Small intestine (tissue), 7 donors: ENCODE results near the gene PRKCB. TPM values are rescaled to one million over a fixed set of nuclear protein-coding genes. Genes with fewer than 3 reads are reported as not detected.

Experiments used
- DNase-seq, 2 donors: peaks; one replicate each; pipeline versions ENCODE4 v3.0.0 to v3.0.0-alpha.2; 2013
- FAIRE-seq: peaks from 2 replicates; lab custom pipeline; 2012; peaks lifted over from hg19 to GRCh38; lab: Jason Lieb, UNC
- H3K27ac ChIP-seq, 3 donors: one replicate each; pipeline ENCODE4 v1.5.1; 2013; ENCODE audit warnings: low read length in 2 of 3, mild to moderate bottlenecking in 2 of 3, control low read depth in 1 of 3, inconsistent platforms in 1 of 3, low read depth in 1 of 3, moderate library complexity in 1 of 3
- H3K27me3 ChIP-seq, 3 donors: one replicate each; pipeline ENCODE4 v1.6.1; 2013; ENCODE audit warnings: low read length in 3 of 3, inconsistent platforms in 1 of 3; ENCODE audit not compliant: control insufficient read depth in 3 of 3, insufficient read depth in 3 of 3
- H3K36me3 ChIP-seq, 3 donors: one replicate each; pipeline ENCODE4 v1.6.1; 2013; ENCODE audit warnings: low read length in 3 of 3, inconsistent platforms in 1 of 3, low read depth in 1 of 3, mild to moderate bottlenecking in 1 of 3, moderate library complexity in 1 of 3; ENCODE audit not compliant: control insufficient read depth in 3 of 3, insufficient read depth in 2 of 3
- H3K4me1 ChIP-seq, 3 donors: one replicate each; pipeline ENCODE4 v1.6.1; 2013; ENCODE audit warnings: low read length in 2 of 3, inconsistent platforms in 1 of 3, low read depth in 1 of 3, mild to moderate bottlenecking in 1 of 3, moderate library complexity in 1 of 3; ENCODE audit not compliant: control insufficient read depth in 3 of 3, insufficient read depth in 2 of 3
- H3K4me3 ChIP-seq, 3 donors: one replicate each; pipeline ENCODE4 v1.5.1; 2013; ENCODE audit warnings: low read length in 3 of 3, control low read depth in 1 of 3, inconsistent platforms in 1 of 3, low read depth in 1 of 3, mild to moderate bottlenecking in 1 of 3, moderate library complexity in 1 of 3
- H3K9me3 ChIP-seq, 2 donors: one replicate each; pipeline ENCODE4 v1.6.1; 2013; ENCODE audit warnings: low read depth in 1 of 2, low read length in 1 of 2; ENCODE audit not compliant: control insufficient read depth in 2 of 2, insufficient read depth in 1 of 2
- WGBS, 3 donors: extraction: QIAGEN DNeasy Blood & Tissue Kit; methylation state at CpG; one replicate each; pipeline ENCODE4 v1.1.7; 2013; 5-methylcytosine and 5-hydroxymethylcytosine counted together
- polyA plus RNA-seq, 4 donors: library from polyadenylated mRNA; stranded (reverse) in 3 of 4; unstranded in 1 of 4; fragments of 200-250 nt in 3 of 4; fragments of 120-200 nt in 1 of 4; gene quantifications; one replicate each; pipeline versions ENCODE4 v1.2.1 to v1.2.3, GENCODE V29; 2013
- donor health status: healthy with polysubstance abuse.
- donor health status: control.
- donor health status: control.
- donor health status: Bipolar disorder and iron deficiency.
- donor health status: healthy.

Gene PRKCB
- polyA plus RNA-seq, 4 donors, result 2.3 to 5.1 (median 2.8) TPM

- 77 to 87% (median 81%) methylated on average over 3 of the region's 3 CpGs for WGBS, 3 donors
- no peaks in the 10 kb centered on the region for H3K27me3 ChIP-seq
- H3K27ac ChIP-seq, result no peak overlapping the region
- DNase-seq (no peak), FAIRE-seq (no peak)
- no peak overlapping the region for H3K4me3 ChIP-seq
- no peaks in the 10 kb centered on the region for H3K4me1 ChIP-seq
- no peaks in the 10 kb centered on the region for H3K36me3 ChIP-seq
- H3K9me3 ChIP-seq, result no peaks in the 10 kb centered on the region
Measured at GRCh38 chr16:24062270-24062817, 226.6 kb downstream of the PRKCB start.

GRCh38 chr16:24069036-24069590 is 233.3 kb downstream of the PRKCB start:
- Histone ChIP-seq H3K27me3 (no peaks in the 10 kb centered on the region), H3K4me1 (no peaks in the 10 kb centered on the region), H3K27ac (no peak overlapping the region), H3K4me3 (no peak overlapping the region), H3K9me3 (no peaks in the 10 kb centered on the region), H3K36me3 (no peaks in the 10 kb centered on the region)
- no peak for DNase-seq
- 82 to 89% (median 85%) methylated on average over 6 of the region's 6 CpGs for WGBS, 3 donors
- FAIRE-seq, result no peak

GRCh38 chr16:24070851-24071250 is 235.1 kb downstream of the PRKCB start:
- peak; percentile 23 to 53 for DNase-seq
- no peak for FAIRE-seq
- Histone ChIP-seq H3K4me1 (no peaks in the 10 kb centered on the region), H3K9me3 (no peaks in the 10 kb centered on the region), H3K4me3 (no peak overlapping the region), H3K36me3 (no peaks in the 10 kb centered on the region), H3K27ac (no peak overlapping the region), H3K27me3 (no peaks in the 10 kb centered on the region)
- WGBS, 3 donors, result 22 to 50% (median 31%) methylated on average over 1 of the region's 1 CpG

GRCh38 chr16:24071666-24072360 is 236.0 kb downstream of the PRKCB start:
- FAIRE-seq (no peak), DNase-seq (no peak)
- Histone ChIP-seq H3K27ac (no peak overlapping the region), H3K27me3 (no peaks in the 10 kb centered on the region), H3K4me1 (no peaks in the 10 kb centered on the region), H3K4me3 (no peak overlapping the region), H3K36me3 (no peaks in the 10 kb centered on the region), H3K9me3 (no peaks in the 10 kb centered on the region)
- WGBS, 3 donors, result 80 to 93% (median 85%) methylated on average over 8 of the region's 8 CpGs

GRCh38 chr16:24073321-24073720 is 237.5 kb downstream of the PRKCB start:
- FAIRE-seq, result no peak
- H3K4me1 ChIP-seq, result no peaks in the 10 kb centered on the region
- no peak overlapping the region for H3K4me3 ChIP-seq
- no peaks in the 10 kb centered on the region for H3K36me3 ChIP-seq
- 84 to 91% (median 91%) methylated on average over 8 of the region's 8 CpGs for WGBS, 3 donors
- no peak overlapping the region for H3K27ac ChIP-seq
- no peaks in the 10 kb centered on the region for H3K9me3 ChIP-seq
- no peak for DNase-seq
- no peaks in the 10 kb centered on the region for H3K27me3 ChIP-seq

- WGBS, 3 donors, result 73 to 88% (median 84%) methylated on average over 5 of the region's 5 CpGs
- Histone ChIP-seq H3K4me3 (no peak overlapping the region), H3K9me3 (no peaks in the 10 kb centered on the region), H3K27ac (no peak overlapping the region), H3K27me3 (no peaks in the 10 kb centered on the region), H3K36me3 (no peaks in the 10 kb centered on the region), H3K4me1 (no peaks in the 10 kb centered on the region)
- DNase-seq, result no peak
- FAIRE-seq, result no peak
Measured at GRCh38 chr16:24074574-24074973, 238.8 kb downstream of the PRKCB start.

- Histone ChIP-seq H3K27me3 (no peaks in the 10 kb centered on the region), H3K27ac (no peak overlapping the region), H3K9me3 (no peaks in the 10 kb centered on the region), H3K4me3 (no peak overlapping the region), H3K36me3 (no peaks in the 10 kb centered on the region), H3K4me1 (no peaks in the 10 kb centered on the region)
- FAIRE-seq (no peak), DNase-seq (no peak)
- 77 to 80% (median 79%) methylated on average over 1 of the region's 1 CpG for WGBS, 3 donors
Measured at GRCh38 chr16:24075302-24075701, 239.5 kb downstream of the PRKCB start.

GRCh38 chr16:24075931-24076716 is 240.3 kb downstream of the PRKCB start:
- DNase-seq (no peak), FAIRE-seq (no peak)
- H3K36me3 ChIP-seq, result no peaks in the 10 kb centered on the region
- H3K9me3 ChIP-seq, result no peaks in the 10 kb centered on the region
- no peak overlapping the region for H3K4me3 ChIP-seq
- 42 to 52% (median 51%) methylated on average over 6 of the region's 6 CpGs for WGBS, 3 donors
- H3K27me3 ChIP-seq, result no peaks in the 10 kb centered on the region
- H3K27ac ChIP-seq, result no peak overlapping the region
- no peaks in the 10 kb centered on the region for H3K4me1 ChIP-seq
